ENCODE results near the gene OSBPL3. TPM values are rescaled to one million over a fixed set of nuclear protein-coding genes. Genes with fewer than 3 reads are reported as not detected.

The OSBPL3 gene
- total RNA-seq, 1 experiment from 2014 or later: 36.8 TPM

DNA sequence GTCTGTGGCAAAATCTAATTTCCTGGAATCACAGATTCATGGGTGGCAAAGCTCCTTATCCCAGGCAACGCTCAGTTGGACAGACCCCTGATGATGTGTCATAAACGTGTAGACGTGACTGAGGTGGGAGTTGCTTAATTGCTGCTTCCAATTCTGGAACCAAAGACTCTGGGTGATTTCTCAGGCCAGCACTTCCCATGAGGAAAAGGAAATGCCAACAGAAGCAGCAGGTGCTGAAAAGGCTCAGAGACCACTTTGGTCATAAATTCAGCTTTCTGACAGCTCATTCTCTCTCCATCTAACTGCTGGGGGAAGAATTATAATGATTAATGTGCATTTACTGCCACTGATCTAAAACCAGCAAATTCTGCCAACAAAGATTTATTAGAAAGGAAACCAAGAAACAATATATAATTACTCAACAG is 88.7 kb downstream of the OSBPL3 start (continued):
- TF ChIP-seq, protein P1, sequence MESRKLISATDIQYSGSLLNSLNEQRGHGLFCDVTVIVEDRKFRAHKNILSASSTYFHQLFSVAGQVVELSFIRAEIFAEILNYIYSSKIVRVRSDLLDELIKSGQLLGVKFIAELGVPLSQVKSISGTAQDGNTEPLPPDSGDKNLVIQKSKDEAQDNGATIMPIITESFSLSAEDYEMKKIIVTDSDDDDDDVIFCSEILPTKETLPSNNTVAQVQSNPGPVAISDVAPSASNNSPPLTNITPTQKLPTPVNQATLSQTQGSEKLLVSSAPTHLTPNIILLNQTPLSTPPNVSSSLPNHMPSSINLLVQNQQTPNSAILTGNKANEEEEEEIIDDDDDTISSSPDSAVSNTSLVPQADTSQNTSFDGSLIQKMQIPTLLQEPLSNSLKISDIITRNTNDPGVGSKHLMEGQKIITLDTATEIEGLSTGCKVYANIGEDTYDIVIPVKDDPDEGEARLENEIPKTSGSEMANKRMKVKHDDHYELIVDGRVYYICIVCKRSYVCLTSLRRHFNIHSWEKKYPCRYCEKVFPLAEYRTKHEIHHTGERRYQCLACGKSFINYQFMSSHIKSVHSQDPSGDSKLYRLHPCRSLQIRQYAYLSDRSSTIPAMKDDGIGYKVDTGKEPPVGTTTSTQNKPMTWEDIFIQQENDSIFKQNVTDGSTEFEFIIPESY (IDR thresholded peaks at IDR 0.05; ENCODE audit: extremely low read depth, insufficient replicate concordance, low read length): no peak
- no peak for TF ChIP-seq JUND (IDR thresholded peaks at IDR 0.05)
- no peak for TF ChIP-seq SIN3A (IDR thresholded peaks at IDR 0.05; ENCODE audit: low read depth)
- no peak for TF ChIP-seq RAD21 (IDR thresholded peaks at IDR 0.05; ENCODE audit: low read depth)
- no peak for TF ChIP-seq ZFX (IDR thresholded peaks at IDR 0.05)
- TF ChIP-seq, protein P2, sequence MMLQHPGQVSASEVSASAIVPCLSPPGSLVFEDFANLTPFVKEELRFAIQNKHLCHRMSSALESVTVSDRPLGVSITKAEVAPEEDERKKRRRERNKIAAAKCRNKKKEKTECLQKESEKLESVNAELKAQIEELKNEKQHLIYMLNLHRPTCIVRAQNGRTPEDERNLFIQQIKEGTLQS (IDR thresholded peaks at IDR 0.05): no peak
- TF ChIP-seq ZNF274 (IDR thresholded peaks at IDR 0.05; ENCODE audit: low read depth, low read length): no peak
- TF ChIP-seq SP1 (IDR thresholded peaks at IDR 0.05; ENCODE audit: low read depth): no peak
- TF ChIP-seq, protein P3, sequence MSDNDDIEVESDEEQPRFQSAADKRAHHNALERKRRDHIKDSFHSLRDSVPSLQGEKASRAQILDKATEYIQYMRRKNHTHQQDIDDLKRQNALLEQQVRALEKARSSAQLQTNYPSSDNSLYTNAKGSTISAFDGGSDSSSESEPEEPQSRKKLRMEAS (IDR thresholded peaks at IDR 0.05): no peak

DNA sequence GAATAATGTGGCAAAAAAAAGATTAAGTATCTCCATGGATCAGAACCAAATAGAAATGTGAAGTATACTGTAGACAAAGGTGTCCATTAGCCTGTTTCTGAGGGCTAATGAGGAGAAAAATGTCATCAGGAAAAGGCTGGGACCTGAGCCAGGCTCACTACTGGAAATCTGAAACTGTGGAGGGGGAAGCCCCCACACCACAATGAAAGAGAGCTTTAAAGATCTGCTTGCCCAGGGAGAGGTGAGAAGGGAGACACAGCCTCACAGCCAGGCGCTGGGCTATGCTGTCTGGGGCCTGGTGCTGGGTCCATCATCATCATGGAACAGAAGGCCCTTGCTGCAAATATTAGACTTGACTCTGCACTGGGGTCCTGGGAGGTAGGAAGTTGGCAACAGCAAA is 90.4 kb downstream of the OSBPL3 start:
- no peak overlapping the region for H3K27ac ChIP-seq (ENCODE audit: low read depth, low read length)
- POLR2A ChIA-PET: no interaction called here
- TF ChIP-seq YY1 (IDR thresholded peaks at IDR 0.05; ENCODE audit: extremely low read depth, insufficient replicate concordance, low read depth, low read length): no peak
- TF ChIP-seq, protein P3 (IDR thresholded peaks at IDR 0.05): no peak
- TF ChIP-seq, protein P1 (IDR thresholded peaks at IDR 0.05; ENCODE audit: extremely low read depth, insufficient replicate concordance, low read length): no peak
- TF ChIP-seq FOSL1 (IDR thresholded peaks at IDR 0.05; ENCODE audit: low read depth): no peak
- no peak for TF ChIP-seq RAD21 (IDR thresholded peaks at IDR 0.05; ENCODE audit: low read depth)
- no peak for TF ChIP-seq ELF1 (IDR thresholded peaks at IDR 0.05; ENCODE audit: borderline replicate concordance, low read depth)
- TF ChIP-seq SRF (IDR thresholded peaks at IDR 0.05; ENCODE audit: low read depth): no peak
- TF ChIP-seq, protein P4, sequence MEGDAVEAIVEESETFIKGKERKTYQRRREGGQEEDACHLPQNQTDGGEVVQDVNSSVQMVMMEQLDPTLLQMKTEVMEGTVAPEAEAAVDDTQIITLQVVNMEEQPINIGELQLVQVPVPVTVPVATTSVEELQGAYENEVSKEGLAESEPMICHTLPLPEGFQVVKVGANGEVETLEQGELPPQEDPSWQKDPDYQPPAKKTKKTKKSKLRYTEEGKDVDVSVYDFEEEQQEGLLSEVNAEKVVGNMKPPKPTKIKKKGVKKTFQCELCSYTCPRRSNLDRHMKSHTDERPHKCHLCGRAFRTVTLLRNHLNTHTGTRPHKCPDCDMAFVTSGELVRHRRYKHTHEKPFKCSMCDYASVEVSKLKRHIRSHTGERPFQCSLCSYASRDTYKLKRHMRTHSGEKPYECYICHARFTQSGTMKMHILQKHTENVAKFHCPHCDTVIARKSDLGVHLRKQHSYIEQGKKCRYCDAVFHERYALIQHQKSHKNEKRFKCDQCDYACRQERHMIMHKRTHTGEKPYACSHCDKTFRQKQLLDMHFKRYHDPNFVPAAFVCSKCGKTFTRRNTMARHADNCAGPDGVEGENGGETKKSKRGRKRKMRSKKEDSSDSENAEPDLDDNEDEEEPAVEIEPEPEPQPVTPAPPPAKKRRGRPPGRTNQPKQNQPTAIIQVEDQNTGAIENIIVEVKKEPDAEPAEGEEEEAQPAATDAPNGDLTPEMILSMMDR (IDR thresholded peaks at IDR 0.05 in 2 of 3, conservative IDR thresholded peaks at IDR 0.05 in 1 of 3; ENCODE audit: borderline replicate concordance in 1 of 3, insufficient read depth in 1 of 3, low read depth in 2 of 3, low read length in 2 of 3): no peak
- TF ChIP-seq SIN3A (IDR thresholded peaks at IDR 0.05; ENCODE audit: low read depth): no peak
- TF ChIP-seq POLR2A (IDR thresholded peaks at IDR 0.05; ENCODE audit: borderline replicate concordance, extremely low read depth, insufficient read depth, insufficient read length): no peak
- TF ChIP-seq TCF7L2 (IDR thresholded peaks at IDR 0.05; ENCODE audit: borderline replicate concordance, extremely low read depth, insufficient read depth, insufficient read length): no peak
- TF ChIP-seq ZFX (IDR thresholded peaks at IDR 0.05): no peak
- no peak for TF ChIP-seq ZNF274 (IDR thresholded peaks at IDR 0.05; ENCODE audit: low read depth, low read length)
- no peak for TF ChIP-seq CBX3 (IDR thresholded peaks at IDR 0.05; ENCODE audit: low read depth)
- TF ChIP-seq EGR1 (IDR thresholded peaks at IDR 0.05; ENCODE audit: low read depth): no peak
- no peak for TF ChIP-seq JUND (IDR thresholded peaks at IDR 0.05)
- TF ChIP-seq CEBPB (IDR thresholded peaks at IDR 0.05; ENCODE audit: low read depth): no peak

More for the DNA sequence above, 90.4 kb downstream of the OSBPL3 start:
- no peak for DNase-seq (ENCODE audit: low read depth, low spot score)
- Histone ChIP-seq H3K9me2 (ENCODE audit: insufficient read depth) (no peaks in the 10 kb centered on the region), H3K4me2 (ENCODE audit: low read length) (no peak overlapping the region), H4K20me1 (ENCODE audit: insufficient read depth) (no peaks in the 10 kb centered on the region; the same call in 1 of the 2 replicates), H3K4me3 (replicated peaks in 1 of 2; ENCODE audit: low read depth in 1 of 2, low read length in 2 of 2) (no peak overlapping the region), H3K9ac (ENCODE audit: low read length) (no peak overlapping the region), H3K9me3 (ENCODE audit: control insufficient read depth in 1 of 2, insufficient read depth in 1 of 2, low read depth in 1 of 2, low read length in 2 of 2) (no peaks in the 10 kb centered on the region), H3K79me2 (ENCODE audit: insufficient read depth, low read length) (peaks cover 26% of the 10 kb centered on the region), H2AFZ (ENCODE audit: low read depth, low read length, poor library complexity, severe bottlenecking) (no peak overlapping the region), H3K36me3 (ENCODE audit: control insufficient read depth in 1 of 2, insufficient read depth in 2 of 2, low read length in 2 of 2) (peaks cover 0 to 2% of the 10 kb centered on the region in 2 experiments; a peak in 2 of 4 replicates), H3K4me1 (ENCODE audit: control insufficient read depth in 1 of 2, insufficient read depth in 2 of 2, low read length in 2 of 2) (peaks cover 1 to 4% of the 10 kb centered on the region in 2 experiments; a peak in 2 of 4 replicates), H3K27me3 (ENCODE audit: insufficient read depth, low read length) (no peaks in the 10 kb centered on the region)
- intact Hi-C loops (cut with micrococcal nuclease): loop anchor here (5.0 to 10.0 kb wide), 2 partner anchors 183 to 205 kb away; no protein-coding TSS in a partner anchor
- CTCF ChIA-PET: no interaction called here
- RAD21 ChIA-PET (ENCODE audit: low non-redundant PET in 1 of 2, low total read pairs in 2 of 2, uncharacterized antibody in 2 of 2, unreplicated experiment in 2 of 2): no interaction called here
- ATAC-seq: no peak
- no TSS peak for BruUV-seq (replicated peaks)

Measured in HCT116 (cell line).